Central memory CD8-positive, alpha-beta T cell (primary cell): ENCODE data around the gene PKP4.

Experiments
- ATAC-seq: fragments of 150-1000 bp; cut with Tn5 transposase; replicated peaks from 2 replicates; pipeline ENCODE4 v1.10.0; 2022; ENCODE audit warnings: mild to moderate bottlenecking, moderate FRiP score, moderate number of reproducible peaks; ENCODE audit not compliant: poor library complexity, severe bottlenecking; ENCODE audit errors: extremely low read depth
- DNase-seq, 2 donors: peaks; one replicate each; pipeline ENCODE4 v3.0.0; 2021; ENCODE audit warnings: low spot score in 2 of 2
- H3K27ac Mint-ChIP-seq: one replicate; pipeline ENCODE4 v1.8.0; 2022; ENCODE audit warnings: low read depth, mild to moderate bottlenecking, moderate library complexity, mixed read lengths
- H3K27me3 Mint-ChIP-seq: one replicate; pipeline ENCODE4 v1.8.0; 2022; ENCODE audit warnings: mixed read lengths
- H3K36me3 Mint-ChIP-seq: one replicate; pipeline ENCODE4 v1.8.0; 2022; ENCODE audit warnings: mild to moderate bottlenecking, moderate library complexity, mixed read lengths; ENCODE audit not compliant: insufficient read depth
- H3K4me1 Mint-ChIP-seq: one replicate; pipeline ENCODE4 v1.8.0; 2022; ENCODE audit warnings: mixed read lengths
- H3K4me3 Mint-ChIP-seq: one replicate; pipeline ENCODE4 v1.8.0; 2022; ENCODE audit warnings: mild to moderate bottlenecking, moderate library complexity, mixed read lengths
- H3K9me3 Mint-ChIP-seq: one replicate; pipeline ENCODE4 v1.8.0; 2022; ENCODE audit warnings: mixed read lengths

The PKP4 gene

DNA sequence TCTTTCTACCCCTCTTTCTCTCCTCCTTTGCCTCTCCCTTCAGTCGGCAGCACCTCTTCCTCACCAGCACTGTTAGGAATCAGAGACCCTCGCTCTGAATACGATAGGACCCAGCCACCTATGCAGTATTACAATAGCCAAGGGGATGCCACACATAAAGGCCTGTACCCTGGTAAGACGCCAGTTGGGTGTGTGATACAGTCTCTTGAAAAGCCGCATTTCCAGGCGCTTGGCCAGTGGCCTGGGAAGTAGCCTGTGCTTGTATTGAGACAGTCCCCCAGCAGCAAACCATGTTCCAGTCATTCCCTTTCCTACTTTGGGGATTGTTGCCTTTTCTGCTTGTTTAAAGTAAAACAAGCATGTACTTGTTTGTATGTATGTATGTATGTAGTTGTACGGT is 219.9 kb downstream of the PKP4 start:
- DNase-seq (no peak), ATAC-seq (no peak)
- H3K4me3 Mint-ChIP-seq = no peak overlapping the region
- no peak overlapping the region for H3K27ac Mint-ChIP-seq
- H3K36me3 Mint-ChIP-seq = no peaks in the 10 kb centered on the region
- H3K9me3 Mint-ChIP-seq = no peaks in the 10 kb centered on the region
- no peaks in the 10 kb centered on the region for H3K4me1 Mint-ChIP-seq
- H3K27me3 Mint-ChIP-seq = no peaks in the 10 kb centered on the region

DNA sequence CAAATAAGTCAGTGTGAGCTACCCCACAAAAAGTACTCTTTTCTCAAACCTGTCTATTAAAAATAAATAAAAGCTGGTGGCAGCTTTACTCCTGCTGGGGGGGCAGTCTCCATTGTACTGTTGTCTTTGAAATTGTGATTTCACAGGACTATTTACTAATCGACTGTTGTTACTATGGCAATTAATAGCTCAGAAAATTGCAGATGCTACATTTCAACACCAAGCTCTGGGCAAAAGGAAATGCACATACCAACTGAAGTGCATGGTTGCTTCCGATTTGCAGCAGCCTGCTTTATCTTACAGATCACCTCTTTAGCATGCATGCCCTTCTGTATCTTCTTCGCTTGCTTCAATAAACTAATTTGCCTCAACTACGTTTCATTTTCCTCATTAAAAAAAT is 220.8 kb downstream of the PKP4 start:
- Mint-ChIP-seq H3K4me3 (no peak overlapping the region), H3K27ac (no peak overlapping the region), H3K4me1 (no peaks in the 10 kb centered on the region), H3K36me3 (no peaks in the 10 kb centered on the region), H3K27me3 (no peaks in the 10 kb centered on the region), H3K9me3 (no peaks in the 10 kb centered on the region)
- ATAC-seq (no peak), DNase-seq (no peak)

DNA sequence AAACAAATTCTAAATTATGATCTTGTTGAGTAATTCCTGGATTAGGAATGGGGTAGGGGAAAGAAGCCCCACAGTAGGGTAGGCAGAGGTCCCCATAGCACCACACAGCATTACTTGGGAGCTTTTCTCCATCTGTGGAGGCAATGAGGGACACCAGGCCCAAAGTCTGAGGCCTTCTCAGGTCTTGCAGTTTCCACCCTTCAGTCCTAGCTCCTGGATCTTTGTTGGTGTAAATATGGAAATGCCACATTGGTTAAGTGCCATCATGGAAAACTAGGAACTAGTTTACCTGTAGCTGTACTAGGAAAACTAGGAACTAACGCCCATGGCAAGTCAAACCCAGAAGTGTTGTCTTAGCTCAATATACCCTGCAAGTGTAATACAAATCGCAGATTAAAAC is 225.1 kb downstream of the PKP4 start:
- Mint-ChIP-seq H3K9me3 (no peaks in the 10 kb centered on the region), H3K27me3 (no peaks in the 10 kb centered on the region), H3K36me3 (no peaks in the 10 kb centered on the region), H3K4me3 (no peak overlapping the region), H3K4me1 (no peaks in the 10 kb centered on the region), H3K27ac (no peak overlapping the region)
- no peak for DNase-seq
- ATAC-seq = no peak

DNA sequence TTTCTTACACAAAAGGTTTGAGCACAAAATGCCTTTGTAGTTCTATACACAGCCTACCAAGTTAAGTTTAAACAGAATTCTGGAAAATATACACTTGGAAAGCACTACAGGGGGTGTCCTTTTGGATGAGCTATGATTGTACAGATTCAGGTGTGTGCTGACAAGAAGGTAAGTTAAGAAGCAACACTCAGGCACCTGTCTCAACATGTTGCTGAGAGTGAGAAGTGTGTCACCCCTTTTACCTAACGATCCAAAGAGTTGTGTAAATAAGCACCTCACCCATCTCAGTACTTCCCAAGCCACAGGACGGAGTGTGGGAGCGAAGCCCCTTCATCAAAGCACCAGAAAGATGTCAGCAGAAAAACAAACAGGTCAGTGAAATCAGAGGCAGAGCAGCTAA is 228.9 kb downstream of the PKP4 start:
- Mint-ChIP-seq H3K36me3 (no peaks in the 10 kb centered on the region), H3K4me3 (no peak overlapping the region), H3K27me3 (peaks cover 17% of the 10 kb centered on the region), H3K27ac (no peak overlapping the region), H3K4me1 (no peaks in the 10 kb centered on the region), H3K9me3 (no peaks in the 10 kb centered on the region)
- DNase-seq (no peak), ATAC-seq (no peak)

DNA sequence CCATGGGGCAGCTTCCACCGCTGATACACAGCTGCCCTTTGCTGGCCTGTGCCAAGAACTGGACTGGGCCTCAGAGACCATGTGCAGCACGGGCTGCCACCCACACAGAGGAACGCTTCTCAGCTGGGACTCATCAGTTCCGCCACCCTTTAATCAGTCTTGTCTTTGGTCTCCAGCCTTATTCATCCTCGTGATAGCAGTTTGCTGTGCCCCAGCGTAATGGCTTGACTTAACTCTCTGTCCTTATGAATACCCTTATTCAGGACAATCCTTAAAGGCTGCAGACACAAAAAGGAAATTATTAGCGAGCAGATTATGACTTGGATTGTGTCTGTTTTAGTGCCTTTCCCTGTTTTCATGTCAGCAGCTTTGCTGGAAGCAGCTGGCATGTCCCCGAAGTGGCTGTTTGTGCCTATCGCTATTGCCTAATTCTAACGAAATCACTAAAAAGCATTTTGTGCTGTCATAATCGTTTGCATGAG is 229.5 kb downstream of the PKP4 start:
- Mint-ChIP-seq H3K4me1 (no peaks in the 10 kb centered on the region), H3K9me3 (no peaks in the 10 kb centered on the region), H3K27me3 (peaks cover 17% of the 10 kb centered on the region), H3K4me3 (no peak overlapping the region), H3K36me3 (no peaks in the 10 kb centered on the region), H3K27ac (no peak overlapping the region)
- no peak for ATAC-seq
- no peak for DNase-seq

DNA sequence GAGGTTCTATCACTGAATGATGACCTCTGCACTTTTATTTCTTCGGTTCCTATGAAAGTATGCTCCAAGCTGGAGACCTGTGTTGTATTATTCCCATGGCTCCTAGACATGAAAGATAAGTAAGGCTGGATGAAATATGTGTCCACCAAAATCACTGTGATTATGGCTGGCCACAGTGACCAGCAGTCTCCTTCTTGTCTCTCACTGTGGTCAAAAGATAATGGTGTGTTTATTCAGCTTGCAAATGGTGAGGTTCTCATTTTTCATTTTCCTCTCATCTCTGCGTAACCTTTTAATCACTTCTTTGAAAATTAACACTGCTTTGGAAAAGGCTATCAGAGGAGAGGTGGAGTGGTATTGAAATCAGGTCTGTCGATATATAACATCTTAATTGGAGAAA is 230.6 kb downstream of the PKP4 start:
- H3K36me3 Mint-ChIP-seq = no peaks in the 10 kb centered on the region
- no peaks in the 10 kb centered on the region for H3K4me1 Mint-ChIP-seq
- no peak for DNase-seq
- H3K9me3 Mint-ChIP-seq = no peaks in the 10 kb centered on the region
- no peak overlapping the region for H3K4me3 Mint-ChIP-seq
- H3K27ac Mint-ChIP-seq = no peak overlapping the region
- H3K27me3 Mint-ChIP-seq = peaks cover 17% of the 10 kb centered on the region
- ATAC-seq = no peak

DNA sequence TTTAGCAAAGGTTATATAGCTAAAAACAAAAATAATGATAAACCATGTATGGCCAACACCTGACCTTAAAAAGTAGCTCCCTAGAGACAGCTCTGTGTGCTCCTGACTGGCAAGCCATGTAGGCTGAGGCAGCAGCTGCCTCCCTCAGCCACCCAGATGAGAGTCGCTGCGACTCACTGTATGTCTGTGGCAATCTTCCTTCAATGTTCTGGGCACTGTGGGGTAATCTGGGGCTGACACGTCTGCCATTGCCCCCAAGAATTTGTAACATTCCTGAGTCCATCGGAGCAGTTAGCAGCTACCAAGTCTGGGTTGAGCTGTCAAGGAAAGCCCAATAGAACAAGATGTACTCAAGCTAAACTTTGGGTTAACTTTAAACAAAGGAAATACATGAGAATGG is 232.0 kb downstream of the PKP4 start:
- Mint-ChIP-seq H3K9me3 (no peaks in the 10 kb centered on the region), H3K4me3 (no peak overlapping the region), H3K27me3 (peaks cover 17% of the 10 kb centered on the region), H3K36me3 (no peaks in the 10 kb centered on the region), H3K4me1 (no peaks in the 10 kb centered on the region), H3K27ac (no peak overlapping the region)
- DNase-seq (no peak), ATAC-seq (no peak)

DNA sequence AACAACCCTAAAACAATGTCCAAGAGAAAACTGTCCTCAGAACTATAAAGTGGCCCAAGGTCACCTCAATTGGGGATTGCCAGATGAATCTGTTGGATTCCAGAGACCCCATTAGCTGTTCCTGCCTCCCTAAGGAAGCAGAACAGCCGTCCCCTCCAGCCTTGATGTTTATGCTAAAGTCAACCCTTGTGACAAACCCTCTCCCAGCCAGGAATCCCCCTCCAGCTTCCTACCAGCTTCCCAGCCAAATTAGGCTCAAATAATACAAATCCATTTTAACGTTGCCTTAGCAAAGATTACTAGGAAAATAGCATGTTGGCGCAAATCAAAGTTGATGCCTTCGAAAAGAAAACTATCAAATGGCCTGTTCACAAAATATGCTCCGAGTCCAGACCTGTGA is 232.6 kb downstream of the PKP4 start:
- Mint-ChIP-seq H3K36me3 (no peaks in the 10 kb centered on the region), H3K4me1 (no peaks in the 10 kb centered on the region), H3K4me3 (no peak overlapping the region), H3K27me3 (peaks cover 17% of the 10 kb centered on the region), H3K27ac (no peak overlapping the region), H3K9me3 (no peaks in the 10 kb centered on the region)
- DNase-seq (no peak), ATAC-seq (no peak)

DNA sequence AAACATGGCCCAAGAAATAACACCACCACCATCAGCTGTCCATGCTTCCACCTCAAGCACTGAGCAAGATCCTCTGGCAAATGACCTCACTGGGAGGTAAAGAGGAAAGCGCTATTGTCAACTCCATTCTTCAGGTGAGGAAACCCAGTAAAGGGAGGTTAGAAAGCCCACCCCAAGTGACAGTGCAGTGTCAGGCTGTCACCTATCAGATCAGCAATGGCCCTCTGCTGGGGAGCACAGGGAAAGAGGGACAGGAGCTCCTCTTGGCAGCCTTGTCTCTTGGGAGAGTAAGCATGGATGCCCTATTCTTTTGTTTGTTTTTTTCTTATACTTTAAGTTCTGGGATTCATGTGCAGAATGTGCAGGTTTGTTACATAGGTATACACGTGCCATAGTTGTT is 234.1 kb downstream of the PKP4 start:
- ATAC-seq = no peak
- no peak for DNase-seq
- no peaks in the 10 kb centered on the region for H3K9me3 Mint-ChIP-seq
- no peak overlapping the region for H3K27ac Mint-ChIP-seq
- no peaks in the 10 kb centered on the region for H3K36me3 Mint-ChIP-seq
- H3K4me1 Mint-ChIP-seq = no peaks in the 10 kb centered on the region
- peaks cover 17% of the 10 kb centered on the region for H3K27me3 Mint-ChIP-seq
- H3K4me3 Mint-ChIP-seq = no peak overlapping the region

DNA sequence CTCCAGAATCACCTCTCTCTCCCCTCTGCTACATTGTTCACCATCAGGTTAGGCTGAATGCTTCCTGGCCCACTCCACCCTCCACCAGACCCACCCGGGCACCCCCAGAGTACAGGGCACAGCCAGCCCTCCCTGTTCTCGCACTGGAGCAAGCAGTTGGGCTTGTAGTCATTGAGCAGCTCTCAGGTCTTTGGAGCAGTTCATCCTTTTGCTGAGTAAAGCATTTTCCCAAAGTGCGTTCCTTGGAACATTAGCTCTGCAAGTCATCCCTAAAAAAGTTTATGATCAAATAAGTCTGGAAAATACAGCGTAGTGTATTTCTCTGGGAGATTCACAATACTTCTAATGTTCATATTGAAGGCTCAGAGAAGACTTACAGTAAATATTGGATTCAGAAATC is 234.9 kb downstream of the PKP4 start:
- Mint-ChIP-seq H3K27ac (no peak overlapping the region), H3K4me3 (no peak overlapping the region), H3K9me3 (no peaks in the 10 kb centered on the region), H3K27me3 (peaks cover 19% of the 10 kb centered on the region), H3K36me3 (no peaks in the 10 kb centered on the region), H3K4me1 (no peaks in the 10 kb centered on the region)
- ATAC-seq (no peak), DNase-seq (no peak)

DNA sequence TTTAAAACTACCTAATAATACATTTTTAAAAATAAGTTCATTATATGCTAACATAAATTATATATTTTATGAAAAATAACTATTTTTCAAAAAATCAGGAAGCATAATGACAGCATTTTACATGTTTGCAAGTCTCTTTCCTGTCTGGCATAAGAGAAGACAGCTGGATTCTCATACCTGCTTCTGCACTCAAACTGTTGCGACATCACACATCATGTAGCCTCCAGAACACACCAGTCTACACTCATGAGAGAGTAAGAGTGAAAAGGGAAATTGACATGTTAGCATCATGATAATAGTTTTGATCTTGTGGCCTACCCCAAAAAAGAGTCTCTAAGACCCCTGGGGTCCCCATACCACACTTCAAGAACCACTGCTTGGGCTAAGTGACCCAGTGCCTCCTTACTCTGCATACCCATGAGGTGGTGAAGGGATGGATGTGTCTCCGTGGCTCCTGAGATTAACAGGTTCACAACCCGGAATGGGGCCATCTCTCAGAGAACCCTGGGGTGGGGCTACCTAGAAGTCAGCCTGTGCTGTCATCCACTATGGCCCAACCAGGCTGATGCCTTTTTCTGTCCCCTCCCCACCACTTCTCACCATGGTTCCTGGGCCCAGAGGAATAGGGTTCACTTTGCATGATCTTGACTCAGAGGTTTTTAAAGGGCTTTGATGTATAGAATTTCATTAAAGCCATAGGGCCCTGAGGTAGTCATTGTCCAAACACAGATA is 235.8 kb downstream of the PKP4 start:
- H3K27me3 Mint-ChIP-seq = peaks cover 22% of the 10 kb centered on the region

DNA sequence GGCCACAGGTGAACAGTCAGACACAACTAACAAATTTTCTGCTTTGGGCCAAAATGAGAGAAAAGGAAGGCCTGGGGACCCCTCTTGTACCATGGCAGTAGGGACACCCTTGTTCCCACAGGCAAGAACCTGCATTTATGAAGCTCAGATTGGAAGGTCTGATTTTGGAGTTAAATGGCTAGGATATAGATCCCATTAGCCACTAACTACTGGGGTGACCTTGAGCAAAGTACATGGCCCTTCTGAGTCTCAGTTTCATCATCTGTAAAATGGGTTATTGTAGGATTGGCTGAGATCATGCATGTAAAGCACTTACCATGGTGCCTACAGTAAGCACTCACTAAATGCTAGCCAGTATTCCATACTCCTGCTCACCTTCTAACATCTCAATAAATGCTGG is 236.7 kb downstream of the PKP4 start:
- no peaks in the 10 kb centered on the region for H3K36me3 Mint-ChIP-seq
- DNase-seq (no peak), ATAC-seq (no peak)
- no peak overlapping the region for H3K4me3 Mint-ChIP-seq
- peaks cover 17% of the 10 kb centered on the region for H3K27me3 Mint-ChIP-seq
- no peaks in the 10 kb centered on the region for H3K9me3 Mint-ChIP-seq
- no peaks in the 10 kb centered on the region for H3K4me1 Mint-ChIP-seq
- H3K27ac Mint-ChIP-seq = no peak overlapping the region

More for the DNA sequence above, 235.8 kb downstream of the PKP4 start:
- DNase-seq = no peak
- no peak for ATAC-seq
- H3K27ac Mint-ChIP-seq = no peak overlapping the region
- no peaks in the 10 kb centered on the region for H3K9me3 Mint-ChIP-seq
- no peaks in the 10 kb centered on the region for H3K36me3 Mint-ChIP-seq
- H3K4me3 Mint-ChIP-seq = no peak overlapping the region
- no peaks in the 10 kb centered on the region for H3K4me1 Mint-ChIP-seq

DNA sequence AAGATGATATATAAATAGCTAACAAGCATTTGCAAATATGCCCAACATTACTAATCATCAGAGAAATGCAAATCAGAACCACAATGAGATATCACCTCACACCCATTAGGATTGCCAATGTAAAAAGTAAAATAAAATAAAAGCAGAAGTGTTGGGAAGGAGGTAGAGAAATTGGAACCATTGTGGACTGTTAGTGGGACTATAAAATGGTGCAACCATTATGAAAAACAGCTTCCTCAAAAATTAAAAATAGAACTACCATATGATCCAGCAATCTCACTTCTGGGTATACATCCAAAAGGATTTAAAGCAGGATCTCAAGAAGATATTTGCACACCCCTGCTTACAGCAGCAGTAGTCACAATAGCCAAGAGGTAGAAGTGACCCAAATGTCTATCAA is 238.6 kb downstream of the PKP4 start:
- no peaks in the 10 kb centered on the region for H3K36me3 Mint-ChIP-seq
- no peak overlapping the region for H3K4me3 Mint-ChIP-seq
- peaks cover 17% of the 10 kb centered on the region for H3K27me3 Mint-ChIP-seq
- H3K4me1 Mint-ChIP-seq = no peaks in the 10 kb centered on the region
- DNase-seq (no peak), ATAC-seq (no peak)
- no peaks in the 10 kb centered on the region for H3K9me3 Mint-ChIP-seq
- H3K27ac Mint-ChIP-seq = no peak overlapping the region
